Fibroblast of mammary gland (primary cell): ENCODE data around the gene MYB.
A peak's percentile ranks its signal among the peaks of the same experiment; 100 is the strongest.

Experiments used
- DNase-seq: peaks from one replicate; pipeline ENCODE4 v3.0.0-alpha.2; 2010; ENCODE audit warnings: low read depth
- H3K4me3 ChIP-seq: 2 replicates; pipeline ENCODE4 v1.5.1; 2011; ENCODE audit warnings: low read depth, mild to moderate bottlenecking, low read length, moderate library complexity; ENCODE audit not compliant: control insufficient read depth
- CTCF ChIP-seq: conservative IDR thresholded peaks from 2 replicates; pipeline ENCODE4 v1.5.1; 2011; ENCODE audit warnings: low read depth, low read length, inconsistent platforms; ENCODE audit not compliant: control insufficient read depth, insufficient read depth

Gene MYB

GRCh38 chr6:135212020-135212806 lies 31.1 kb downstream of the MYB start:
- no peak overlapping the region for H3K4me3 ChIP-seq
- DNase-seq, result peak; percentile 40
- TF ChIP-seq CTCF, result no peak

- TF ChIP-seq CTCF, result no peak
- peak; percentile 34 for DNase-seq
- no peak overlapping the region for H3K4me3 ChIP-seq
These were observed 31.8 kb downstream of the MYB start for GRCh38 chr6:135212935-135213334.

GRCh38 chr6:135213616-135214015 lies 32.5 kb downstream of the MYB start:
- no peak for TF ChIP-seq CTCF
- no peak overlapping the region for H3K4me3 ChIP-seq
- no peak for DNase-seq

- DNase-seq, result no peak
- TF ChIP-seq CTCF, result no peak
- no peak overlapping the region for H3K4me3 ChIP-seq
These were observed 34.1 kb downstream of the MYB start for GRCh38 chr6:135215160-135215559.

GRCh38 chr6:135215563-135215962 lies 34.5 kb downstream of the MYB start:
- no peak for DNase-seq
- TF ChIP-seq CTCF, result no peak
- H3K4me3 ChIP-seq, result no peak overlapping the region

- no peak for TF ChIP-seq CTCF
- H3K4me3 ChIP-seq, result no peak overlapping the region
- DNase-seq, result no peak
These were observed 36.6 kb downstream of the MYB start for GRCh38 chr6:135217663-135218062.
